Right hindlimb (tissue), 1 donor: Measurements from ENCODE around the gene TAS2R3.

Experiments used
- DNase-seq: peaks from one replicate; pipeline ENCODE4 v3.0.0-alpha.2; 2018

Gene TAS2R3

DNA sequence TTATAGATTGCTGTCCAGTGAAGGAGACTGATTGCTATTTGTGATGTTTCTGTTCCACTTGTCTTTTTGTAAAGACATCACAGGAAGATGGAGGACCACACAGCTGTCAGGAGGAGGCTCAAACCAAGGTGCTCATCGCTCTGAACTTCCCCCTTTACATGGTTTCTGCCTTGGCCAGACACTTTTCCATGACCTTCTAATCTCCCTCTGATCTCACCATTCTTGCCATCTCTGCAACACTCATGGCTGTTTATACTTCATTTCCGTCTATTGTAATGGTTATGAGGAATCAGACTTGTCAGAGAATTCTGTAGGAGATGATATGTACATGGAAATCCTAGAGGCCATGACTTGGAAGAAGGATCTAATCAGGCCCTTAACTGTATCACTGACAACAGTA lies 24.4 kb downstream of the TAS2R3 start:
- no peak for DNase-seq

DNA sequence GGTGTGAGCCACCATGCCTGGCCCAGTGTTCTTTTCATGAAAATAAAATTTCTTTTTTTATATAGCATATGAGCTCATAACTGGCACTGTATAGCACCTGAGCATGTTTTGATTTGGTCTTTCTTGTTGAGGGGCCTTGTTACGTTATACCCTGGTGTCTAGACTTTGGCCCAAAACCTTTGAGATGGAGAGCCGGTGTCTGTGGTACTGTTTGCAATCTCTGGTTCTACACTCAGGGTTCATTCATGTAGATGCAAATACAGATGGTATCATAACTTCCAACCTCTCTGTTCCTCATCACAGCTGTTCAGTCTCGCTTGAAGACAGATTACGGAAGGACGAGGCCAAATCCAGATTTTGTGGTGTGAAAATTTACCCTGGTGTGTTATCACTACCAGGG lies 26.0 kb downstream of the TAS2R3 start, which contains the start of gene TAS2R5:
TAS2R5 (plus strand) TSS at position 301 of the 400 bp plus-strand sequence. CDS start 145 bp downstream, outside the sequence.
- no peak for DNase-seq

DNA sequence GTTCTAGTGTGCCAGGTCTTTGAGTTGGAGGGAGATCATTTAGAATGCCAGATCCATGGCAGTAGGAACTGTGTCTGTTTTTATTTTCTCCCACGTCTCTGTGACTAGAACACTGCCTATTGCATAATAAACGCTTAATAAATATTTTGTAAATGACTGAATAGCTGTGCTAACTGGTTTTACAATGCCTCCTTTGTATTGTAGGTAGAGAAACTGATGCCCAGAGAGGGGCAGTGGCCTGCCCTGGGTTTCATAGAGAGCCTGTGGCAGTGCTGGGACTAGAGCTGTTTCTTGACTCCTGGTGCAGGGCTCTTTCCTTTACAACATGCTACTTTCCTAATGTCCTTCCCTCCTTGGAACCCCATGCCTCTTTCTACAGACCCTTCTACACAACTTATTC lies 28.6 kb downstream of the TAS2R3 start:
- no peak for DNase-seq
